Astrocyte (in vitro differentiated cells and primary cell): ENCODE measurements around the gene AAR2. TPM values are rescaled to one million over a fixed set of nuclear protein-coding genes. Genes with fewer than 3 reads are reported as not detected.

Experiments
- DNase-seq: peaks from one replicate; pipeline ENCODE4 v3.0.0-alpha.2; 2010; ENCODE audit warnings: low read depth
- FAIRE-seq: peaks from 2 replicates; lab custom pipeline; 2011; peaks lifted over from hg19 to GRCh38; lab: Jason Lieb, UNC
- H2AFZ ChIP-seq: 2 replicates; pipeline ENCODE4 v1.6.0; 2012; ENCODE audit warnings: low read depth, low read length, inconsistent platforms
- H3K27ac ChIP-seq: 2 replicates; pipeline ENCODE4 v1.5.1; 2011; ENCODE audit warnings: low read depth, low read length, inconsistent platforms
- H3K27me3 ChIP-seq: 2 replicates; pipeline ENCODE4 v1.6.0; 2011; ENCODE audit warnings: low read length, inconsistent platforms; ENCODE audit not compliant: insufficient read depth
- H3K36me3 ChIP-seq: 2 replicates; pipeline ENCODE4 v1.5.1; 2011; ENCODE audit warnings: low read length, inconsistent platforms; ENCODE audit not compliant: insufficient read depth
- H3K4me1 ChIP-seq: 2 replicates; pipeline ENCODE4 v1.5.1; 2011; ENCODE audit warnings: low read length, inconsistent platforms; ENCODE audit not compliant: insufficient read depth
- H3K4me2 ChIP-seq: 2 replicates; pipeline ENCODE4 v1.6.0; 2012; ENCODE audit warnings: low read length, inconsistent platforms
- H3K4me3 ChIP-seq: 2 replicates; pipeline ENCODE4 v1.5.1; 2011; ENCODE audit warnings: low read depth, mild to moderate bottlenecking, low read length, inconsistent platforms; ENCODE audit not compliant: insufficient read depth
- H3K79me2 ChIP-seq: 2 replicates; pipeline ENCODE4 v1.6.0; 2012; ENCODE audit warnings: mild to moderate bottlenecking, low read length, inconsistent platforms; ENCODE audit not compliant: insufficient read depth
- H3K9ac ChIP-seq: 2 replicates; pipeline ENCODE4 v1.6.0; 2012; ENCODE audit warnings: mild to moderate bottlenecking, low read length, inconsistent platforms
- H3K9me3 ChIP-seq: 2 replicates; pipeline ENCODE4 v1.5.1; 2012; ENCODE audit warnings: low read depth, mild to moderate bottlenecking, low read length, inconsistent platforms; ENCODE audit not compliant: insufficient read depth
- H4K20me1 ChIP-seq: 2 replicates; pipeline ENCODE4 v1.6.0; 2012; ENCODE audit warnings: low read length, inconsistent platforms; ENCODE audit not compliant: insufficient read depth
- H3K27ac Mint-ChIP-seq: one replicate; pipeline ENCODE4 v1.8.0; 2021; ENCODE audit warnings: mild to moderate bottlenecking, mixed read lengths; ENCODE audit not compliant: unreplicated experiment
- H3K27me3 Mint-ChIP-seq: one replicate; pipeline ENCODE4 v1.8.0; 2021; ENCODE audit warnings: low read depth, mixed read lengths; ENCODE audit not compliant: unreplicated experiment
- H3K36me3 Mint-ChIP-seq: one replicate; pipeline ENCODE4 v1.8.0; 2021; ENCODE audit warnings: low read depth, mixed read lengths; ENCODE audit not compliant: unreplicated experiment
- H3K4me1 Mint-ChIP-seq: one replicate; pipeline ENCODE4 v1.8.0; 2021; ENCODE audit warnings: low read depth, mixed read lengths; ENCODE audit not compliant: unreplicated experiment
- H3K4me3 Mint-ChIP-seq: one replicate; pipeline ENCODE4 v1.8.0; 2021; ENCODE audit warnings: mild to moderate bottlenecking, moderate library complexity, mixed read lengths; ENCODE audit not compliant: unreplicated experiment
- H3K9me3 Mint-ChIP-seq: one replicate; pipeline ENCODE4 v1.8.0; 2021; ENCODE audit warnings: mild to moderate bottlenecking, mixed read lengths; ENCODE audit not compliant: unreplicated experiment
- EZH2 ChIP-seq: IDR thresholded peaks from 2 replicates; pipeline ENCODE4 v1.6.1; 2012; ENCODE audit warnings: mild to moderate bottlenecking, low read length, inconsistent platforms; ENCODE audit not compliant: insufficient read depth
- total RNA-seq: library from RNA; stranded (reverse); gene quantifications from 2 replicates; pipeline ENCODE4 v1.2.1, GENCODE V29; 2021
- TF ChIP-seq, protein P1 (sequence below): IDR thresholded peaks from 2 replicates; pipeline ENCODE4 v1.5.1; 2011; ENCODE audit warnings: low read depth, mild to moderate bottlenecking, inconsistent platforms, low read length, moderate library complexity; ENCODE audit not compliant: insufficient read depth

The AAR2 gene
- total RNA-seq, 1 donor from 2014 or later = 21.7 TPM

DNA sequence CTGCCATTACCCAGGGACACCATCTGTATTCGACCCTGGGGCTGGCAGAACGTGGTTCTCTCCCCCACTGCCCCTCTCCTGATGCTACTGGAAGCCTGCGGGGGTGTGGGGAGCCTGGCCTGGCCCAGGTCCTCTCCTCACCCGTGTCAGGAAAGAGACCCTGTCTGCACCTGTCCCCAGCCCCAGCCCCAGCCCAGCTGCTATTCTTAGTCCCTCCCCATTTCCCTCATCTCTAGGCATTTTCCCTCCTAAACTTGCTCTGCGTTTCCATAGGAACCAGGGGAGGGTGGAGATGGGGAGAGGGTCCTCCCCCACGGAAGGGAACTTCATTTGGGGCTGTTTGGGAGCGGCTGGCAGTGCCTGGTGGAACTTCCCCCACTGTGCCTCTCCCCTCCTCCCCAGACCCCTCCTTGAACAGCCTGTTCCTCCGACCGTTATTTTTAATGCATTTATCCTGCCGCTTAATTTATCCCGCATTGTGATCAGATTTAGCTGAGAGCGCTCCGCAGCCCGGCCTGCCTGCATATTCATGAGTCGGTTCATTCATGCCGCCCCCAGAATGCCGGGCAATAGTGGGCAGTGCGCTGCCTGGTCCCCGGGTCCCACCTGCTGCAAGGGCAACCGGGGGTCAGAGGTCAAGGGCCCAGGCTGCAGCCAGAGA is 38.0 kb downstream of the AAR2 start:
- Histone ChIP-seq H3K79me2 (no peaks in the 10 kb centered on the region), H3K4me1 (no peaks in the 10 kb centered on the region), H2AFZ (no peak overlapping the region), H3K27me3 (peaks cover 18% of the 10 kb centered on the region), H4K20me1 (no peaks in the 10 kb centered on the region), H3K9me3 (no peaks in the 10 kb centered on the region), H3K27ac (no peak overlapping the region), H3K9ac (no peak overlapping the region), H3K4me3 (no peak overlapping the region), H3K4me2 (no peak overlapping the region), H3K36me3 (no peaks in the 10 kb centered on the region)
- DNase-seq (no peak), FAIRE-seq (no peak)
- no peaks in the 10 kb centered on the region for H3K36me3 Mint-ChIP-seq
- peaks cover 18% of the 10 kb centered on the region for H3K27me3 Mint-ChIP-seq
- no peak overlapping the region for H3K27ac Mint-ChIP-seq
- TF ChIP-seq, protein P1, sequence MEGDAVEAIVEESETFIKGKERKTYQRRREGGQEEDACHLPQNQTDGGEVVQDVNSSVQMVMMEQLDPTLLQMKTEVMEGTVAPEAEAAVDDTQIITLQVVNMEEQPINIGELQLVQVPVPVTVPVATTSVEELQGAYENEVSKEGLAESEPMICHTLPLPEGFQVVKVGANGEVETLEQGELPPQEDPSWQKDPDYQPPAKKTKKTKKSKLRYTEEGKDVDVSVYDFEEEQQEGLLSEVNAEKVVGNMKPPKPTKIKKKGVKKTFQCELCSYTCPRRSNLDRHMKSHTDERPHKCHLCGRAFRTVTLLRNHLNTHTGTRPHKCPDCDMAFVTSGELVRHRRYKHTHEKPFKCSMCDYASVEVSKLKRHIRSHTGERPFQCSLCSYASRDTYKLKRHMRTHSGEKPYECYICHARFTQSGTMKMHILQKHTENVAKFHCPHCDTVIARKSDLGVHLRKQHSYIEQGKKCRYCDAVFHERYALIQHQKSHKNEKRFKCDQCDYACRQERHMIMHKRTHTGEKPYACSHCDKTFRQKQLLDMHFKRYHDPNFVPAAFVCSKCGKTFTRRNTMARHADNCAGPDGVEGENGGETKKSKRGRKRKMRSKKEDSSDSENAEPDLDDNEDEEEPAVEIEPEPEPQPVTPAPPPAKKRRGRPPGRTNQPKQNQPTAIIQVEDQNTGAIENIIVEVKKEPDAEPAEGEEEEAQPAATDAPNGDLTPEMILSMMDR = no peak
- TF ChIP-seq EZH2 = peak; percentile 43
- H3K4me1 Mint-ChIP-seq = peaks cover 2% of the 10 kb centered on the region
- H3K9me3 Mint-ChIP-seq = no peaks in the 10 kb centered on the region
- H3K4me3 Mint-ChIP-seq = no peak overlapping the region

DNA sequence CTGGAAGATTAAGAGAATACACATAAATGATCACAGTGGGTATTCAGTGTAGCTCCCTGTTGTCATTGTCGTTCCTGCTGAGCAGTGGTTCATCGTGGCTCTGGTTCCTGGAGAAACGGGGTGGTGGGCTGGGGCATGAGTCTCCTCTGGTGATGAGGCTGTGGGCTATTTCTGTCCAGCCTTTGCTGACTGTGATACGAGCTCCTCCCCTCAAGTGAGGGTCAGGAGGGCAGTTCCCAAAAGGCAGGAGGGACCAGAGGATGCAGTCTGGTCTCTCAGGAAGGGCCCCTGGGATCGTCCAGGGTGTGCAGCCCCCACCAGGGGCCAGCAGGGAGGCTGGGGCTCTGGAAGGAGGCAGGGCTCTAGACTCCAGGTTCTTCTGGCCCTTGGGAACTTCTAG is 38.7 kb downstream of the AAR2 start:
- TF ChIP-seq, protein P1 = no peak
- no peak for TF ChIP-seq EZH2
- Histone ChIP-seq H3K36me3 (no peaks in the 10 kb centered on the region), H2AFZ (no peak overlapping the region), H3K4me2 (no peak overlapping the region), H3K79me2 (no peaks in the 10 kb centered on the region), H3K4me1 (no peaks in the 10 kb centered on the region), H4K20me1 (no peaks in the 10 kb centered on the region), H3K9me3 (no peaks in the 10 kb centered on the region), H3K27ac (no peak overlapping the region), H3K27me3 (peaks cover 18% of the 10 kb centered on the region), H3K9ac (no peak overlapping the region), H3K4me3 (no peak overlapping the region)
- H3K4me1 Mint-ChIP-seq = peaks cover 2% of the 10 kb centered on the region
- FAIRE-seq (no peak), DNase-seq (no peak)
- H3K27ac Mint-ChIP-seq = no peak overlapping the region
- H3K36me3 Mint-ChIP-seq = no peaks in the 10 kb centered on the region
- H3K9me3 Mint-ChIP-seq = no peaks in the 10 kb centered on the region
- no peak overlapping the region for H3K4me3 Mint-ChIP-seq
- H3K27me3 Mint-ChIP-seq = peaks cover 18% of the 10 kb centered on the region
